Measurements from ENCODE around the gene UCHL5.

UCHL5 gene

DNA sequence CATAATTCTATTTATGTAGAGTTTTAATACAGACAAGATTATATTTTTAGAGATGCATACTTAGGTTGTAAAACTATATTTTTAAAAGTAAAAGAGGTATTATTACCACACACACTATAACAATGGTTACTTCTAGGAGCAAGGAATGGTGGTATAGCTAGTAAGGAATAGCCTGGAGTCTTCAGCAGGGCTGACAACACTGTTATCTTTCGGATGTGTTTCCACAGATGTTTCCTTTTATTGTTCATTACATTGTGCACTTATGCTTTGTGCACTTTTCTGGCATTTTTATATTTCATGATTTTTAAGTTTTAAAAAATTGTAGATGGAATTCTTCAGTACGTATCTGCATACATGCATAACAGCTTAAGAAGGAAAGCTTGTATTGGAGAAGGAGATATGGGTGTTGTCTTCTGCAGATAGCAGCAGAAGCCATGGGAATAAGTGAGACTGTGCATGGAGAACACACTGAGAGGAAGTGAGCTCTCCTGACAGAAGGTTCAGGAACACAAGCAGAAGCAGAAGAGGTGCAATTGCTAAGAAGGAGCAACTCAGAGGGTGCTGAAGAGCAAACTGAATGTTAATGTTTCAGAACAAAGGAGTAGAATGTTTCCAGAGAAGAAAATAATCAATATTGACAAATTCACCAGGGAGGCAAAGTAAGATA, 91.8 kb downstream of the UCHL5 start:
- DNase-seq (ENCODE audit: low spot score) = no peak

DNA sequence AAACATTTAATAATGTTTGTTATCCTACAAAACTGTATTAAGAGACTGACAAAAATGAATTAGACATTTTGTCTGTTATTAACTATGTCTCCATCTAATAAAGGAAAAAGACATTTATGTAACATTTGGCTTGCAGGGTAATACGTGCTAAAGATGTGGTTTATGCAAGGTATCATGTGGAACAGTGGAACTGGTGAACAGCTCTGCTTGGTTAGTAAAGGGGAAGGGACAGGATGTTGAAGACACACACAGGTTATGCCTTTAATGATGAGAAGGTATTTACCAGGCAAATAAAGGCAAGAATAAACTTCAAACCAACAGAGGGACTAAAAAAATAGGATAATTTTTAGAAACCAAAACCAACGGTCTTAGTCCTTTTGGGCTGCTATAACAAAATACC, 93.1 kb downstream of the UCHL5 start:
- DNase-seq (ENCODE audit: low spot score) = no peak

DNA sequence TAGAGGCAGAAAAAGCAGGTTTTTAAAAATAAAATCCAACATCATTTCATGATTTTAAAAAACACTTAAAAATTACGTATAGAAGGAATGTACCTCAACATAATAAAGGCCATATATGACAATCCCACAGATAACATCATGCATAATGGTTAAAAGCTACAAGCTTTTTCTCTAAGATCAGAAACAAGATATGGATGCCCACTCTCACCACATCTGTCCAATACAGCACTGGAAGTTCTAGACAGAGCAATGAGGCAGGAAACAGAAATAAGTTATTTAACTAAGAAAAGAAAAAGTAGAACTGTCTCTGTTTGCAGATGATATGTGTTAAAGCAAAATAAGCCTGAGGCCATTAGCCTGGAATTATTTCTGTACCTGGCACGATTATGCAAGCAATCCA, 96.3 kb downstream of the UCHL5 start:
- DNase-seq (ENCODE audit: low spot score) = no peak
